ENCODE results near the gene MB21D2.
"Not testable (repeated sequence)": the region's sequence is repeated elsewhere in the genome, so short reads cannot be mapped to it uniquely, and the experiment has no call there.

Gene MB21D2

GRCh38 chr3:192794216-192794615, 123.4 kb downstream of the MB21D2 start:
- no peak for DNase-seq

- not testable (repeated sequence) for DNase-seq
Measured at GRCh38 chr3:192788816-192789515, 128.7 kb downstream of the MB21D2 start.

- no peak for DNase-seq
Measured at GRCh38 chr3:192778508-192778907, 139.1 kb downstream of the MB21D2 start.

DNA sequence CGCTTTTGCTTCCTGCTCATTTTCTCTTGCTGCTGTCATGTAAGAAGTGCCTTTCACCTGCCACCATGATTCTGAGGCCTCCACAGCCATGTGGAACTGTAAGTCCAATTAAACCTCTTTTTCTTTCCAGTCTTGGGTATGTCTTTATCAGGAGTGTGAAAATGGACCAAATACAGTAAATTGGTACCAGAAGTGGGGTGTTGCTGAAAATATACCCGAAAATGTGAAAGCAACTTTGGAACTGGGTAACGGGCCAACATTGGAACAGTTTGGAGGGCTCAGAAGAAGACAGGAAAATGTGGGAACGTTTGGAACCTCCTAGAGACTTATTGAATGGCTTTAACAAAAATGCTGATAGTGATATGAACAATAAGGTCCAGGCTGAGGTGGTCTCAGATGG, 143.3 kb downstream of the MB21D2 start:
- not testable (repeated sequence) for DNase-seq

- peak; percentile 6 for DNase-seq
Measured at GRCh38 chr3:192772240-192772894, 145.3 kb downstream of the MB21D2 start.

DNA sequence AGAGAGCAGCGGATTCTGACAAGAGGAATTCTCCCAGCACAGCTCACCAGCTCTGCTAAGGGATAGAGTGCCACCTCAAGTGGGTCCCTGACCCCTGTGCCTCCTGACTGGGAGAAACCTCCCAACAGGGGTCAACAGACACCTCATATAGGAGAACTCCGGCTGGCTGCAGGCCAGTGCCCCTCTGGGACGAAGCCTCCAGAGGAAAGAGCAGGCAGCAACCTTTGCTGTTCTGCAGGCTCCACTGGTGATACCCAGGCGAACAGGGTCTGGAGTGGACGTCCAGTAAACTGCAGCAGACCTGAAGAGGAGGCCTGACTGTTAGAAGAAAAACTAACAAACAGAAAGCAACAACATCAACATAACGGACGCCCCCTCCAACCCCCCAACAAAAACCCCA, 159.0 kb downstream of the MB21D2 start:
- no peak for DNase-seq

DNA sequence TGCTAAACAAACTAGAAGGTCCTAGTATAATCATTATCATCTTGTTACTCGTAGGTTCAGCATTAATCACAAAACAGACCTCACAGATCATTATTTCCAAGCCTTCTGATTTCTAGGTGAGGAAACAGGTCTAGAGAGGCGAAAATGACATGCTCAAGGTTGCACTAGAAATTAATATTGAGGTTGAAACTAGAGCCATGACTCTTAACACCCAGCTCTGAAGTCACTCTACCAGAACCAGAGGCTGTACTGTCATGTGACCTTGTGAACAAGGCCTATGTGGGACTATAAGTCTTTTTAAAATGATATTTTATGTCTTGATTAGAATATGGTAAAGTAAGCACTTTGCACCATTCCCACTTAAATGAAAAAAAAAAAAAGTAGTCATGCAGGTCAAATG, 166.5 kb downstream of the MB21D2 start:
- no peak for DNase-seq

DNA sequence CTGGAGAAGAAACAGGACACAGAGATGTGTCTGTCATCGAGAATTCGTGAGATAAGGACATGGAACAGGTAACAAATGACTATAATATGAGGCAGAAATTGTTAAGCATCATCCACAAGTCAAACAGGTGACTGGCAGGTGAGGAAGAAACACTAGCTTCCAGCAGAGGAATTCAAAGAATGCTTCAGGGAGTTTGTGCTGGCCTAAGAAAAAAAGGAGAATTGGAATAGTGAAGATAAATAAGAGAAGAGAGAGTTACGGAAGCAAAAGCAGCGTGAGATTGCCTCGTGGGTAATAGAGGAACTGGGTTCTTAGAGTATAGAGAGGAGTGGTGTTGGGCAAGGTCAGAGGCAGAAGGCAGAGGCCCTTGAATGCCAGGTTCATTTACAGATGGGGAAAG, 167.5 kb downstream of the MB21D2 start:
- no peak for DNase-seq

- no peak for DNase-seq
Measured at GRCh38 chr3:192747746-192748145, 169.9 kb downstream of the MB21D2 start.

DNA sequence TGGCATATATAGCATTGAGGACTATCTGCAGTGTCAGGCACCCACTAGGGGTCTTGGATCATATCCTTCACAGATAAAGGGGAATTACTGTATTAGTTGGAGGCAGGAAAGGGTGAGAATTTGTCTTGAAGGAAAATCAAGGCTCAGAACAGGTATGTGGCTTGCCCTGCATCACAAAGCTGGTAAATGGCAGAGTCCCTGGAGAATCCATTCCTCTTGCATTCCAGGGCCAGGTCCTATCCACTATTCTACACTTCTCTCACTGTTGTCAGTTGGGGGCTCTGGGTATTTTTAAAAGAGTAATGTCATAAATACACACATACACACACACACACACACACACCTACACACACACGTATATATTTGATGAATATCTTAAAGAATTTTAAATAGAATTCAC, 170.5 kb downstream of the MB21D2 start:
- DNase-seq, result no peak
